GM06990 (cell line): ENCODE measurements around the gene APBB2.

Experiments used
- DNase-seq: peaks from one replicate; pipeline ENCODE4 v3.0.0-alpha.2; 2011; ENCODE audit not compliant: insufficient read length; ENCODE audit errors: extremely low read depth
- H3K27me3 ChIP-seq: replicated peaks from 2 replicates; pipeline ENCODE4 v1.6.0; 2011; ENCODE audit warnings: low read length; ENCODE audit not compliant: control insufficient read depth, insufficient read depth
- H3K36me3 ChIP-seq: 2 replicates; pipeline ENCODE4 v1.5.1; 2011; ENCODE audit warnings: low read length; ENCODE audit not compliant: control insufficient read depth, insufficient read depth
- H3K4me3 ChIP-seq: replicated peaks from 2 replicates; pipeline ENCODE4 v1.5.1; 2011; ENCODE audit warnings: low read depth, mild to moderate bottlenecking, control low read depth, low read length
- CTCF ChIP-seq: IDR thresholded peaks from 2 replicates; pipeline ENCODE4 v1.5.1; 2011; ENCODE audit warnings: low read length, control low read depth, mild to moderate bottlenecking, inconsistent platforms; ENCODE audit not compliant: insufficient read depth, poor library complexity, severe bottlenecking

Gene APBB2

DNA sequence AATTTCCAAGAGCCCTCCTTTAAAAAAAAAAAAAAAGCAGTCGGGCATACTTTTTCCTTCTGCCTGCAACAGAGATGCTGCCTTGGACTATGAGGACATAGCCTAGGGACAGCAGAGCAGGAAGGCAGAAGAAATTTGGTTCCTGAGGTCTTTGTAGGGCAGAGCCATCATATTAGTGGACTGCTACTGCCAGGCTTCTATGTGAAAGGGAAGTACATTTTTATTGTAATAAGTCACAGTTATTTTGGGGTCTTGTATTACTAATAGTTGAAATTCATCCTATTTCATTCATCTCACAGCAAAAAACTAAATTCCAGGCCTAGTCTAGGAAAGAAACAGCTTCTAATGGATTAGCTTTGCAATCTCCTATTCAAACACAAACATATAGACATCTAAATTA is 253.4 kb downstream of the APBB2 start:
- Histone ChIP-seq H3K4me3 (no peak overlapping the region), H3K36me3 (no peaks in the 10 kb centered on the region), H3K27me3 (no peaks in the 10 kb centered on the region)
- no peak for TF ChIP-seq CTCF
- DNase-seq, result no peak

GRCh38 chr4:40957281-40957680 is 257.1 kb downstream of the APBB2 start:
- no peak for DNase-seq
- Histone ChIP-seq H3K36me3 (no peaks in the 10 kb centered on the region), H3K4me3 (no peak overlapping the region), H3K27me3 (no peaks in the 10 kb centered on the region)
- no peak for TF ChIP-seq CTCF

GRCh38 chr4:40956721-40957255 is 257.6 kb downstream of the APBB2 start:
- H3K27me3 ChIP-seq, result no peaks in the 10 kb centered on the region
- H3K4me3 ChIP-seq, result no peak overlapping the region
- DNase-seq, result no peak
- no peaks in the 10 kb centered on the region for H3K36me3 ChIP-seq
- TF ChIP-seq CTCF, result no peak

GRCh38 chr4:40954088-40954668 is 260.2 kb downstream of the APBB2 start:
- H3K36me3 ChIP-seq, result no peaks in the 10 kb centered on the region
- no peaks in the 10 kb centered on the region for H3K27me3 ChIP-seq
- DNase-seq, result no peak
- H3K4me3 ChIP-seq, result no peak overlapping the region
- no peak for TF ChIP-seq CTCF

DNA sequence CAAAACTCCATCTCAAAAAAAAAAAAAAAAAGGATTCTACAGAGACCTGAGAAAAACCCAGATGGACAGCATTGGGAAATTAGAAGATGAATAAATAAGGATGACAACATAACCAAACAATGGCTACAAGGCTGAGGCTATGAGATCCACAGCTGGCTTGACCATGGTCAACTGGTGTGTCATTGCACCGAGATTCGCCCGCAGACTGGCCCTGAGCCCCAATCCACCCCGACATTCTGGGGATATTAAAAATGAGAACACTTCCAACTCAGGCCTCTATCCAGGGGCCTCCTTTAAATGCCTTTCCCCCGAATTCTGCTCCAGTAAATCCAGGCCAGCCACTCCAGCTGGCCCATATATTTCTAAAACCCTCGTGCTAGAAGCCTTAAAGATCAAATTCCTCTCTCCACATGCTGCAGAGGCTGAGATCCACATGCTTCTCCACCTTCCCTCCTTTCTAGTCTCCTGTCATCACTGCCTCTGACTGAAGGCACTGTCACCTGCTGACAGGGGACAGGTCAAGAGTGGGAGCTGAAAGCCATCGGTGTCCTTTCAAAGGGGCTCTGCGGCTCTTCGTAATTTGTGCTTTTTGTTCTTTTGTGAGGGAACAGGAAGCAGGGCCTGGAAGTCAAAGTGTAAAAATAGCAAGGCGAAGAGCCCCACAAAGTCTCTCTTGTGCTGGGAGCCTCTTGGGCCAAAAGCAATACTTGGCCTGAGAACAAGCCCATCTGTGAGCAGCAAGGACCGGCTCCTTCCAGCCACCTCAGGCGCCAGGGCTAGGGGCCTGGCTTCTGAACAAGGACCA is 260.9 kb downstream of the APBB2 start:
- no peaks in the 10 kb centered on the region for H3K36me3 ChIP-seq
- TF ChIP-seq CTCF, result no peak
- no peak for DNase-seq
- H3K4me3 ChIP-seq, result no peak overlapping the region
- H3K27me3 ChIP-seq, result no peaks in the 10 kb centered on the region
